ENCODE results near the gene P2RX5. TPM values are rescaled to one million over a fixed set of nuclear protein-coding genes. Genes with fewer than 3 reads are reported as not detected.
A peak's percentile ranks its signal among the peaks of the same experiment; 100 is the strongest.

P2RX5 gene
- total RNA-seq, 1 donor from 2014 or later, result 349 TPM

DNA sequence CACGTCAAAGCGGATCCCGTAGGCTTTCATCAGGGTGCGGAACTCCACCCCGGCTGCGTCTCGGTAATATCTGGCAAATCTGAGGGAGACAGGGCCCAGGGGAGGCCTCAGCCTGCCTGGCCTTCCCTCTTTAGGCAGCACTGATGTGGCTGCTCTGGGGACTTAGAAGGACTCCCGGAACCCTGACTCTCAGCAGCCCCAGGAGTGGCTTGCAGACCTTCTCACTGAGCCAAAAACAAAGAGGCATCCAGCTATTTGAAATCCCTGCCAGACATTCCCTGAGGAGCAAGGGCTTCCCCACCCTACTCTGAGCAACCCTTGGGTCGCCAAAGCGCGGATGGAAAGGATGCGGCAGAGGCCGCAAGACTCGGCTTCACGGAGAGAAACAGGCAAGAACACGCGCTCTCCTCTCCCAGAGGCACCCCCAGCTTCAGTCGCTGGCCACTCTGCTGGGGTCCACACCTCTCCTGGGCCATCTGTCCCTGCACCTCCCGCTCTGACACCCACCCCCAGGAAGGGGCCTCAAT lies 7.9 kb downstream of the P2RX5 start:
- Mint-ChIP-seq H3K27ac (peak overlapping the region; percentile 82), H3K27me3 (no peaks in the 10 kb centered on the region), H3K4me1 (peaks cover 71% of the 10 kb centered on the region), H3K36me3 (ENCODE audit: low read depth) (peaks cover 53% of the 10 kb centered on the region), H3K9me3 (no peaks in the 10 kb centered on the region), H3K4me3 (peak overlapping the region; percentile 71)
- TF ChIP-seq, protein P1, sequence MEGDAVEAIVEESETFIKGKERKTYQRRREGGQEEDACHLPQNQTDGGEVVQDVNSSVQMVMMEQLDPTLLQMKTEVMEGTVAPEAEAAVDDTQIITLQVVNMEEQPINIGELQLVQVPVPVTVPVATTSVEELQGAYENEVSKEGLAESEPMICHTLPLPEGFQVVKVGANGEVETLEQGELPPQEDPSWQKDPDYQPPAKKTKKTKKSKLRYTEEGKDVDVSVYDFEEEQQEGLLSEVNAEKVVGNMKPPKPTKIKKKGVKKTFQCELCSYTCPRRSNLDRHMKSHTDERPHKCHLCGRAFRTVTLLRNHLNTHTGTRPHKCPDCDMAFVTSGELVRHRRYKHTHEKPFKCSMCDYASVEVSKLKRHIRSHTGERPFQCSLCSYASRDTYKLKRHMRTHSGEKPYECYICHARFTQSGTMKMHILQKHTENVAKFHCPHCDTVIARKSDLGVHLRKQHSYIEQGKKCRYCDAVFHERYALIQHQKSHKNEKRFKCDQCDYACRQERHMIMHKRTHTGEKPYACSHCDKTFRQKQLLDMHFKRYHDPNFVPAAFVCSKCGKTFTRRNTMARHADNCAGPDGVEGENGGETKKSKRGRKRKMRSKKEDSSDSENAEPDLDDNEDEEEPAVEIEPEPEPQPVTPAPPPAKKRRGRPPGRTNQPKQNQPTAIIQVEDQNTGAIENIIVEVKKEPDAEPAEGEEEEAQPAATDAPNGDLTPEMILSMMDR (IDR thresholded peaks at IDR 0.05), result no peak
- POLR2A ChIA-PET, result interaction anchor here (0.6 to 1.8 kb wide), 13 partner anchors 9 to 109 kb away, joined by 3 to 15 read pairs (median 4); partner anchors contain the start of genes HASPIN and SHPK
- intact Hi-C loops (cut with micrococcal nuclease), result loop anchor here (1.0 kb wide), 1 partner anchor 23 kb away; no protein-coding TSS in a partner anchor
- DNase-seq (peak; percentile 49), ATAC-seq (ENCODE audit: low read depth) (peak; percentile 31)
- CTCF ChIA-PET, result interaction anchor here (0.7 to 1.5 kb wide), 2 partner anchors 22 to 44 kb away, joined by 3 to 4 read pairs; no protein-coding TSS in a partner anchor

DNA sequence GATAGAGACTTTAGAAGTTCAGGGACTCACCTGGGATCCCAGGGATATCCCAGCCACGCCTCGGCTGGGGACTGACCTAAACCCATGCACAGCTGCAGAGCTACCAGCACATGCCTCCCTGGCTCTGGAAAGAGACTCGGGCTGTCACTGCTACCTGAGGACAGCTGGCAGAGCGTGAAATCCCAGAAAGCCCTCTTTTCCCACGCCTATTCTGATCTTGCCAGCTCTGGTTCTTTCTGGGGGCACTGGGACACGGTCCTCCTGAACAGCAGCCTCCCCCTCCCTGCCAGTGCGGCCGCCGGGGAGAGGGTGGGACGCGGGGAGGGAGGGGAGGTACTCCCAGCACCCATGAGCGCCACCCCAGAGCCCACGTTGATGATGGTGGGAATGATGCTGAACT lies 10.8 kb downstream of the P2RX5 start:
- intact Hi-C loops (cut with micrococcal nuclease), result no loop called here

DNA sequence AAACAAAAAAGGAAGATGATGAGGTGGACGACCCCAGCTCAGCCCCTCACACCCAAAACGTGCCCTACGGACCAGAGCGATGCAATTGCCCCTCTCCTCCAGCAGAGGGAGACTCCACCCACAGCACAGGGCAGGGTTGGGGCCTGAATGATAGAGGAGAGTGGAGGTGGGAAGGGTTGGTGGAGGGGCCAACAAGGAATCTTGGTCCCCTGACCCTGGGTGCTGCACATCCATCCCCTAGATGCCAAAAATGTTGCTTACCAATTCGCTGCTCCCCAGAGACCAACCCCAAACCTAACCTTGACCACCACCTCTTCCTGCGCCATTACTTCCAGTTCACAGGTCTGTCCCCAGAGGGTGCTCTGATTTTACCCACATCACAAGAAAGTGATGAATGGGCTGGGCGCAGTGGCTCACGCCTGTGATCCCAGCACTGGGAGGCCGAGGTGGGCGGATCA lies 12.9 kb downstream of the P2RX5 start:
- intact Hi-C loops (cut with micrococcal nuclease), result loop anchor here (1.0 to 2.0 kb wide), 7 partner anchors 11 to 144 kb away; partner anchors contain the start of gene HASPIN
- H3K36me3 Mint-ChIP-seq (ENCODE audit: low read depth), result peaks cover 58% of the 10 kb centered on the region
- no peaks in the 10 kb centered on the region for H3K27me3 Mint-ChIP-seq
- H3K4me3 Mint-ChIP-seq, result peak overlapping the region; percentile 58
- ChIA-PET CTCF (interaction anchor here (0.6 to 3.0 kb wide), 16 partner anchors 9 to 634 kb away, joined by 3 to 37 read pairs (median 6); partner anchors contain the start of genes HASPIN and P2RX5), POLR2A (interaction anchor here (0.5 to 3.8 kb wide), 14 partner anchors 9 to 273 kb away, joined by 3 to 78 read pairs (median 6); partner anchors contain the start of genes CTNS, HASPIN, P2RX5 and SHPK)
- no peaks in the 10 kb centered on the region for H3K9me3 Mint-ChIP-seq
- ATAC-seq (ENCODE audit: low read depth) (peak; percentile 75), DNase-seq (peak; percentile 58)
- TF ChIP-seq, protein P1 (IDR thresholded peaks at IDR 0.05), result peak; percentile 72
- H3K4me1 Mint-ChIP-seq, result peaks cover 46% of the 10 kb centered on the region
- H3K27ac Mint-ChIP-seq, result peak overlapping the region; percentile 83

More for the DNA sequence above, 10.8 kb downstream of the P2RX5 start:
- no peaks in the 10 kb centered on the region for H3K27me3 Mint-ChIP-seq
- ATAC-seq (ENCODE audit: low read depth) (no peak), DNase-seq (peak; percentile 49)
- H3K9me3 Mint-ChIP-seq, result no peaks in the 10 kb centered on the region
- TF ChIP-seq, protein P1 (IDR thresholded peaks at IDR 0.05), result no peak
- peaks cover 54% of the 10 kb centered on the region for H3K36me3 Mint-ChIP-seq (ENCODE audit: low read depth)
- ChIA-PET POLR2A (interaction anchor here (0.6 to 3.8 kb wide), 5 partner anchors 10 to 111 kb away, joined by 3 to 78 read pairs (median 7); partner anchors contain the start of genes HASPIN and P2RX5), CTCF (interaction anchor here (0.8 to 1.3 kb wide), 3 partner anchors 10 to 47 kb away, joined by 3 to 6 read pairs (median 3); no protein-coding TSS in a partner anchor)
- peak overlapping the region; percentile 73 for H3K27ac Mint-ChIP-seq
- peaks cover 62% of the 10 kb centered on the region for H3K4me1 Mint-ChIP-seq
- peak overlapping the region; percentile 11 for H3K4me3 Mint-ChIP-seq

DNA sequence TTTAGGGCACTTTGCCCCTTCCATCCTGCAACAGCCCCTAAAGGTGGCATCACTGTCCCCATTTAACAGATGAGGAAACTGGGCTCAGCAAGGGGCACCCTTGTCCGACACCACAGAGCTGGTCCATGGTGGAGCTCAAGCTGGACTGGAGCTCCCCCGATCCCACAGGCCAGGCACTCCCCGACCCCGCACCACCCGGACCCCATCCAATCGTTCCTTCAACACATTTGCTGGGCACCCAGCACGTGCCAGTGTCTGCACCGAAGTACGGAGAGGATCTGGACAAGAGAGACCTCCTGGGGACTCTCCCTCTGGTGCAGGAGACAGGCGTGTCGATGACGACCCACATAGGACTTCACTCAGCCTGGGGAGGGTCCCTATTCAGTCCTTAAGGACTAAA lies 13.9 kb downstream of the P2RX5 start:
- CTCF ChIA-PET, result interaction anchor here (0.8 to 3.0 kb wide), 8 partner anchors 14 to 633 kb away, joined by 3 to 37 read pairs (median 17); partner anchors contain the start of genes HASPIN and P2RX5
- POLR2A ChIA-PET, result interaction anchor here (0.7 to 3.8 kb wide), 8 partner anchors 8 to 55 kb away, joined by 3 to 78 read pairs (median 13); partner anchors contain the start of genes P2RX5 and SHPK
- Mint-ChIP-seq H3K27me3 (no peaks in the 10 kb centered on the region), H3K36me3 (ENCODE audit: low read depth) (peaks cover 67% of the 10 kb centered on the region), H3K4me3 (no peak overlapping the region), H3K4me1 (peaks cover 43% of the 10 kb centered on the region), H3K9me3 (no peaks in the 10 kb centered on the region), H3K27ac (peak overlapping the region; percentile 62)
- DNase-seq (no peak), ATAC-seq (ENCODE audit: low read depth) (no peak)
- intact Hi-C loops (cut with micrococcal nuclease), result loop anchor here (2.0 kb wide), 2 partner anchors 41 to 79 kb away; partner anchors contain the start of gene HASPIN
- TF ChIP-seq, protein P1 (IDR thresholded peaks at IDR 0.05), result no peak

DNA sequence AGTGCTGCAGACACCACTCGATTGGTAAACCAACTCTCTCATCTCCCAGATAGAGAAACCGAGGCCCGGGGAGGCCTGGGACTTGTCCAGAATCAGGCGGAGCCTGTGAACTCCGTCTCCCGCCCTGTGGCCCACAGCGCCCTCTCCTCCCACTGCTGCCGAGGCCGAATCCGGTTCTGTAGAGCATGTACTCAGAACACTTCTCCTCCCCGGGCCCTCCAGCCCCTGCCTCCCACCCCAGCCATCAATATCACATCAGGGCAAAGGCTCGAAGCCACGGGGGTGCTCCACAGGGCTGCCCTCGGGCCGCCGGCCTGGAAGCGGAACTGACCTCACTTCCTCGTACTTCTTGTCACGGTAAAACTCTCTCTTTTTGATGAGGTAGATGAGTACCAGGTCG lies 14.4 kb downstream of the P2RX5 start:
- CTCF ChIA-PET, result interaction anchor here (1.5 to 3.0 kb wide), 3 partner anchors 45 to 633 kb away, joined by 4 to 18 read pairs (median 18); no protein-coding TSS in a partner anchor

More for the DNA sequence above, 14.4 kb downstream of the P2RX5 start:
- H3K27me3 Mint-ChIP-seq, result no peaks in the 10 kb centered on the region
- no peak for DNase-seq
- peaks cover 70% of the 10 kb centered on the region for H3K36me3 Mint-ChIP-seq (ENCODE audit: low read depth)
- peaks cover 43% of the 10 kb centered on the region for H3K4me1 Mint-ChIP-seq
- intact Hi-C loops (cut with micrococcal nuclease), result no loop called here
- POLR2A ChIA-PET, result interaction anchor here (0.7 to 2.6 kb wide), 3 partner anchors 10 to 46 kb away, joined by 3 to 19 read pairs (median 3); partner anchors contain the start of gene SHPK
- peak overlapping the region; percentile 62 for H3K27ac Mint-ChIP-seq
- TF ChIP-seq, protein P1 (IDR thresholded peaks at IDR 0.05), result no peak
- ATAC-seq (ENCODE audit: low read depth), result no peak
- no peak overlapping the region for H3K4me3 Mint-ChIP-seq
- H3K9me3 Mint-ChIP-seq, result no peaks in the 10 kb centered on the region
